Measurements from ENCODE around the gene VPS26C. TPM values are rescaled to one million over a fixed set of nuclear protein-coding genes. Genes with fewer than 3 reads are reported as not detected.

VPS26C gene
- total and polyA plus RNA-seq, 2 of the 8 experiments (the other 6 are each of a cell fraction or from before 2014, with no cell fraction given): 43.5 to 71.6 TPM

GRCh38 chr21:37176716-37177115 lies 90.4 kb downstream of the VPS26C start:
- ChIA-PET POLR2A (ENCODE audit: partially characterized antibody) (no interaction called here), CTCF (ENCODE audit: partially characterized antibody) (interaction anchor here (0.8 to 1.2 kb wide), 3 partner anchors 19 to 167 kb away, joined by 3 read pairs; no protein-coding TSS in a partner anchor)
- no peak overlapping the region for H3K56ac ChIP-seq (replicated peaks; ENCODE audit: insufficient read length, low read depth, low read length)

More at GRCh38 chr21:37176716-37177115, 90.4 kb downstream of the VPS26C start:
- Histone ChIP-seq H3K23me2 (ENCODE audit: low read depth, low read length) (no peaks in the 10 kb centered on the region), H2AK5ac (ENCODE audit: low read depth, low read length) (no peak overlapping the region), H3K79me2 (ENCODE audit: control insufficient read depth in 1 of 2, insufficient read depth in 2 of 2, low read length in 2 of 2) (no peaks in the 10 kb centered on the region), H4K20me1 (replicated peaks in 1 of 2; ENCODE audit: control insufficient read depth in 1 of 2, insufficient read depth in 2 of 2, low read length in 2 of 2) (peaks cover 0 to 6% of the 10 kb centered on the region in 2 experiments), H3K36me3 (ENCODE audit: control insufficient read depth in 2 of 4, insufficient read depth in 4 of 4, low read length in 3 of 4) (peaks cover 0 to 9% (median 6%) of the 10 kb centered on the region in 4 experiments; a peak in 6 of 8 replicates), H3K9ac (replicated peaks in 1 of 4; ENCODE audit: extremely low read depth in 1 of 4, low read depth in 3 of 4, low read length in 3 of 4) (no peak overlapping the region), H3K4me1 (replicated peaks in 1 of 4; ENCODE audit: control insufficient read depth in 3 of 4, insufficient read depth in 4 of 4, low read length in 3 of 4) (no peaks in the 10 kb centered on the region), H2BK5ac (ENCODE audit: low read depth, low read length) (no peak overlapping the region), H3K23ac (ENCODE audit: insufficient read length) (no peak overlapping the region), H3K4me2 (ENCODE audit: insufficient read depth in 1 of 2, low read depth in 2 of 2, low read length in 2 of 2) (no peak overlapping the region), H4K5ac (ENCODE audit: insufficient read length, low read depth, low read length) (no peak overlapping the region), H4K91ac (replicated peaks; ENCODE audit: insufficient read length, low read length) (no peak overlapping the region), H2BK12ac (ENCODE audit: low read depth, low read length) (no peak overlapping the region), H3K27ac (ENCODE audit: low read depth, low read length) (no peak overlapping the region), H3K79me1 (ENCODE audit: low read depth, low read length) (no peaks in the 10 kb centered on the region), H3K18ac (ENCODE audit: extremely low read depth, low read length) (no peak overlapping the region), H3K27me3 (replicated peaks in 1 of 4; ENCODE audit: control insufficient read depth in 3 of 4, extremely low read depth in 1 of 4, insufficient read depth in 3 of 4, low read length in 3 of 4) (no peaks in the 10 kb centered on the region), H3K14ac (ENCODE audit: insufficient read length) (no peak overlapping the region), H4K8ac (ENCODE audit: extremely low read depth, insufficient read depth, low read length) (no peak overlapping the region), H2BK15ac (ENCODE audit: low read length) (no peak overlapping the region), H2BK120ac (replicated peaks; ENCODE audit: low read depth, low read length) (no peak overlapping the region), H2BK20ac (ENCODE audit: low read length) (no peak overlapping the region), H3K9me3 (ENCODE audit: insufficient read depth in 2 of 2, low read depth in 1 of 2, low read length in 1 of 2) (no peaks in the 10 kb centered on the region), H2AFZ (ENCODE audit: low read length) (no peak overlapping the region), H3K4ac (replicated peaks; ENCODE audit: insufficient read length, low read depth, low read length) (no peak overlapping the region), H3K4me3 (ENCODE audit: extremely low read depth in 1 of 4, insufficient read depth in 2 of 4, low read depth in 3 of 4, low read length in 4 of 4) (no peak overlapping the region)
- DNase-seq (ENCODE audit: low read depth in 1 of 2, low spot score in 2 of 2) (no peak), FAIRE-seq (no peak)
- WGBS, 2 experiments (ENCODE audit: extremely low coverage in 1 of 2, insufficient coverage in 1 of 2, insufficient read length in 1 of 2, insufficient replicate concordance in 2 of 2, low coverage in 1 of 2, low lambda C conversion rate in 2 of 2, missing lambda C conversion rate in 1 of 2): 87% methylated on average over 5 of the region's 5 CpGs; no CpG with 5 or more reads in 1 of the 2 experiments
- no peak for TF ChIP-seq ASH2L (IDR thresholded peaks at IDR 0.05; ENCODE audit: low read length)
- no peak for TF ChIP-seq SUZ12 (IDR thresholded peaks at IDR 0.05; ENCODE audit: low read length)
- no peak for TF ChIP-seq SIRT6 (IDR thresholded peaks at IDR 0.05; ENCODE audit: low read length)
- no peak for TF ChIP-seq FOSL1 (IDR thresholded peaks at IDR 0.05; ENCODE audit: insufficient read depth, low read depth, low read length)
- TF ChIP-seq TAF1 (IDR thresholded peaks at IDR 0.05; ENCODE audit: low read depth, low read length): no peak
- no peak for TF ChIP-seq E2F6 (IDR thresholded peaks at IDR 0.05)
- TF ChIP-seq BACH1 (IDR thresholded peaks at IDR 0.05; ENCODE audit: low read length): no peak
- no peak for TF ChIP-seq POLR2AphosphoS5 (IDR thresholded peaks at IDR 0.05; ENCODE audit: low read depth, low read length)
- no peak for TF ChIP-seq CTBP2 (IDR thresholded peaks at IDR 0.05; ENCODE audit: borderline replicate concordance, insufficient read depth, insufficient read length, low read length)
- no peak for TF ChIP-seq POLR2A (IDR thresholded peaks at IDR 0.05; ENCODE audit: control extremely low read depth in 1 of 2, low read depth in 2 of 2, low read length in 2 of 2)
- no peak for TF ChIP-seq GABPA (IDR thresholded peaks at IDR 0.05; ENCODE audit: borderline replicate concordance, insufficient read depth, low read length)
- no peak for TF ChIP-seq CHD1 (IDR thresholded peaks at IDR 0.05; ENCODE audit: low read depth, low read length)
